Esophagus muscularis mucosa (tissue), 4 donors: ENCODE measurements around the gene SBNO2. TPM values are rescaled to one million over a fixed set of nuclear protein-coding genes. Genes with fewer than 3 reads are reported as not detected.

Experiments
- DNase-seq: peaks from one replicate; pipeline ENCODE4 v3.0.0-alpha.2; 2017; ENCODE audit errors: extremely low spot score
- H3K27ac ChIP-seq, 4 donors: fragments of 200-600 bp; sonication (generic); replicated peaks in 1 of 4; 1 replicate in 3 of 4; 2 replicates in 1 of 4; pipeline ENCODE4 v1.5.1; 2016 to 2019; ENCODE audit warnings: mild to moderate bottlenecking in 1 of 4
- H3K27me3 ChIP-seq, 4 donors: fragments of 200-600 bp; sonication (generic); one replicate each; pipeline versions ENCODE4 v1.5.1 to v1.6.0; 2016 to 2019
- H3K36me3 ChIP-seq, 4 donors: fragments of 200-600 bp; sonication (generic); one replicate each; pipeline ENCODE4 v1.5.1; 2016 to 2019
- H3K4me1 ChIP-seq, 4 donors: fragments of 200-600 bp; sonication (generic); one replicate each; pipeline ENCODE4 v1.5.1; 2016 to 2019
- H3K4me3 ChIP-seq, 4 donors: fragments of 200-600 bp; sonication (generic); 1 replicate in 2 of 4; 2 replicates in 2 of 4; pipeline ENCODE4 v1.5.1; 2016 to 2019; ENCODE audit warnings: mild to moderate bottlenecking in 4 of 4, moderate library complexity in 1 of 4
- H3K9me3 ChIP-seq, 4 donors: fragments of 200-600 bp; sonication (generic); 1 replicate in 3 of 4; 2 replicates in 1 of 4; pipeline ENCODE4 v1.5.1; 2016 to 2019
- EP300 ChIP-seq: sonication (generic); formaldehyde crosslinking; IDR thresholded peaks from one replicate; pipeline ENCODE4 v1.6.1; 2017; ENCODE audit warnings: antibody characterized with exemption
- POLR2A ChIP-seq: fragments of 450-650 bp; IDR thresholded peaks from one replicate; pipeline ENCODE4 v1.6.1; 2017; ENCODE audit warnings: antibody characterized with exemption, moderate library complexity, mild to moderate bottlenecking, low read depth
- POLR2AphosphoS5 ChIP-seq, 2 donors: sonication (generic); formaldehyde crosslinking; IDR thresholded peaks; one replicate each; pipeline ENCODE4 v1.6.1; 2017; ENCODE audit warnings: antibody characterized with exemption in 2 of 2
- WGBS: methylation state at CpG from one replicate; pipeline ENCODE4 v1.1.5; 2018; 5-methylcytosine and 5-hydroxymethylcytosine counted together
- intact Hi-C: fragments of 100-400 bp; cut with DNase I; formaldehyde crosslinking; loops from one replicate; pipeline ENCODE4 v1.15.1; 2023
- total RNA-seq, 4 donors: library from RNA; depleted of rRNA; stranded (reverse); fragments of >200 nt; gene quantifications; one replicate each; pipeline versions ENCODE4 v1.1.0 to v1.2.1, GENCODE V29; 2016
- TF ChIP-seq, protein P1 (sequence below), 3 experiments: fragments of 200-600 bp in 2 of 3; fragments of 450-650 bp in 1 of 3; sonication (generic) in 2 of 3; IDR thresholded peaks; one replicate each; pipeline ENCODE4 v1.5.1; 2017 to 2019; ENCODE audit warnings: antibody characterized with exemption in 3 of 3, mild to moderate bottlenecking in 2 of 3, moderate library complexity in 1 of 3

The SBNO2 gene
- total RNA-seq, 4 donors from 2014 or later = 16.2 to 141 (median 30.5) TPM

DNA sequence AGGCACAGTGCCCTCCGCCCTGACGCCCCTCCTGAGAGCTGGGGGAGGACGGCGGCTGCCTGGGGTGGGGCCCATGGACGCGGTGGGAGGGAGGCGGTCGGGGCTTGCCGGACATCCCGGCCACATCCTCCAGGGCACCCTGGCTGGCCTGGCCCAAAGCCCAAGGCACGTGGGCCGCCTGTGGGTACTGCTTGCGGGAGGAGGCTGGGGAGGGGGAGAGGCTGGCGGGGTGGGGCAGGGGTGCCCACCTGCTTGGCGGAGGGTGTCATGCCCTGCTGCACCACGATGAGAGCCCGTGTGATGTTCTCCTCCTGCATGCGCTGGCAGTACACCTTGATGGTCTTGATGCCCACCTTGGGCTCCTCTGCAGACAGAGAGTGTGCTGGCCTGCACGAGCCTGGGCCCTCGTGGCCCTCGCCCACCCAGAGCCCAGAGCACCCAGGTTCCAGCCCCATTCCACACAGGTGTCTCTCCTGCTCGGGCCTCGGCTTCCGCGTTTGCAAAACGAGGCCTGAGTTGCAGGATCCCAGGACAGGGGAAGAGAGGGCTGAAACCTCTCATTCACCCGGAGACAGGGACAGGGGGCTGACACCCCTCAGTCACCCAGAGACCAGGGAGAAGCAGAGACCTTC lies 82.4 kb downstream of the SBNO2 start:
- Histone ChIP-seq H3K27me3 (no peaks in the 10 kb centered on the region), H3K27ac (no peak overlapping the region), H3K9me3 (no peaks in the 10 kb centered on the region), H3K4me1 (peaks cover 17 to 59% (median 49%) of the 10 kb centered on the region in 4 donors), H3K4me3 (no peak overlapping the region), H3K36me3 (peaks cover 13 to 72% (median 63%) of the 10 kb centered on the region in 4 donors)
- 88% methylated on average over 13 of the region's 27 CpGs for WGBS
- no peak for DNase-seq
- intact Hi-C loops = loop anchor here (5.0 kb wide), 1 partner anchor 49 kb away; the partner anchor contains the start of gene ABCA7
- no peak for TF ChIP-seq POLR2AphosphoS5 (IDR thresholded peaks at IDR 0.05)
- TF ChIP-seq EP300 = no peak
- TF ChIP-seq, protein P1, sequence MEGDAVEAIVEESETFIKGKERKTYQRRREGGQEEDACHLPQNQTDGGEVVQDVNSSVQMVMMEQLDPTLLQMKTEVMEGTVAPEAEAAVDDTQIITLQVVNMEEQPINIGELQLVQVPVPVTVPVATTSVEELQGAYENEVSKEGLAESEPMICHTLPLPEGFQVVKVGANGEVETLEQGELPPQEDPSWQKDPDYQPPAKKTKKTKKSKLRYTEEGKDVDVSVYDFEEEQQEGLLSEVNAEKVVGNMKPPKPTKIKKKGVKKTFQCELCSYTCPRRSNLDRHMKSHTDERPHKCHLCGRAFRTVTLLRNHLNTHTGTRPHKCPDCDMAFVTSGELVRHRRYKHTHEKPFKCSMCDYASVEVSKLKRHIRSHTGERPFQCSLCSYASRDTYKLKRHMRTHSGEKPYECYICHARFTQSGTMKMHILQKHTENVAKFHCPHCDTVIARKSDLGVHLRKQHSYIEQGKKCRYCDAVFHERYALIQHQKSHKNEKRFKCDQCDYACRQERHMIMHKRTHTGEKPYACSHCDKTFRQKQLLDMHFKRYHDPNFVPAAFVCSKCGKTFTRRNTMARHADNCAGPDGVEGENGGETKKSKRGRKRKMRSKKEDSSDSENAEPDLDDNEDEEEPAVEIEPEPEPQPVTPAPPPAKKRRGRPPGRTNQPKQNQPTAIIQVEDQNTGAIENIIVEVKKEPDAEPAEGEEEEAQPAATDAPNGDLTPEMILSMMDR (IDR thresholded peaks at IDR 0.05) = no peak
- TF ChIP-seq POLR2A = no peak

DNA sequence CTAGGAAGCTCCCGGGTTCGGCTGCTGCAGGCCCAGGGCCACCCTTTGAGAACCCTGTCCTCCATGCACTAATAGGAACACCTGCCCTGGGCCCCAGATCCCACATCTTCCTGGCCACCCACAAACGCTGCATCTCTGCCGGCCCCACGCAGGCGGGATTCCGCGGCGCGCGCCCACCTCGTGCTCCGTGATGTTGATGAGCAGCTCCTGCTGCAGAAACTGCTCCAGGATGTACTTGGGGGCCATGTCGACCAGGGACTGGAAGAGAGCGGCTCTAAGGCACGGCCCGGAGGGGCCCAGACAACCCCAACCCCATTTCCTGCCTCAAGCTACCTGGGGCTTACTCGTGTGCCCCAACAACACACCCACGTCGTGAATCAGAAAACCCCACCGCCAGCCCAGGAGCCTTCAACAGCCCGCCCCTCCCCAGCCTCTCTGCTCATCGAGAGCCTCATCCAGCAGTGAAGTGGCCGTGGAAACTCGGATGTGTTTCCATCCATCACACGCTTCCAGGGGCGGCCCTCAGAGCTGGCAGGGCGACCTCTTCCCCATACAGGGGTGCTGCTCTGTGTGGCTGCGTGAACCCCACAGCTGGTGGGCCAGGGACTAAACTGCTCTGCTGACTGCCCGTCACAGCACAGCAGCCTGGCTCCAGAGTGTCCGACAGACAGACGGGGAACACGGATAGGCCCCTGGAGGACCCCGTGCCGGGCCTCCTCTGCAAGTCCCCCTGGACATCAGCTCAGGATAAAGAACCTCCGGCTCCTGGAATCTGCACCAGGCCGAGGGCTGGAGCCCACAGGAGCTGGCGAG lies 83.1 kb downstream of the SBNO2 start:
- DNase-seq = no peak
- peaks cover 13 to 80% (median 71%) of the 10 kb centered on the region in 4 donors for H3K36me3 ChIP-seq
- H3K9me3 ChIP-seq = no peaks in the 10 kb centered on the region
- H3K27ac ChIP-seq = no peak overlapping the region
- H3K4me1 ChIP-seq = peaks cover 17 to 57% (median 48%) of the 10 kb centered on the region in 4 donors
- H3K4me3 ChIP-seq = no peak overlapping the region
- H3K27me3 ChIP-seq = no peaks in the 10 kb centered on the region
- WGBS = 87% methylated on average over 35 of the region's 38 CpGs
- intact Hi-C loops = loop anchor here (5.0 kb wide), 1 partner anchor 49 kb away; the partner anchor contains the start of gene ABCA7
- TF ChIP-seq EP300 = no peak
- TF ChIP-seq, protein P1 (IDR thresholded peaks at IDR 0.05) = no peak
- no peak for TF ChIP-seq POLR2A
- TF ChIP-seq POLR2AphosphoS5 (IDR thresholded peaks at IDR 0.05) = no peak

DNA sequence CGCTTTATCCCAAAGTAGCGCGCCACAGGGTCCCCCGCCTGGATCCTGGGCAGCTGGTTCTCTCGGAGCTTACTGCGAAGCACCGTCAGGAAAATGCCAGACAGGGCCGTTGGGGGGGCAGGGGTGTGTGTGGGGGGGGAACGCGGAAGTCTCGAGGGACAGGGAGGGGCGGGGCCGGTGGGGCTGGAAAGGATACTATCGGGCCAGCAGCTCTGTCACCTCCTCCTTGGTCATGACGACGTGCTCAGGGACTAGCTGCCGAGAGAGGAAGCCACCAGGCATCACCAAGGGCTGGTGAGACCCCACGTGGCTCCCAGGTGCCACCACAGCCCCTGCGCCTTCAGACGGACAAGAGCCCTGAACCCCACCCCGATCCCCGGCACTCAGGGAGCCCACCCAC lies 84.2 kb downstream of the SBNO2 start:
- H3K27ac ChIP-seq = no peak overlapping the region

DNA sequence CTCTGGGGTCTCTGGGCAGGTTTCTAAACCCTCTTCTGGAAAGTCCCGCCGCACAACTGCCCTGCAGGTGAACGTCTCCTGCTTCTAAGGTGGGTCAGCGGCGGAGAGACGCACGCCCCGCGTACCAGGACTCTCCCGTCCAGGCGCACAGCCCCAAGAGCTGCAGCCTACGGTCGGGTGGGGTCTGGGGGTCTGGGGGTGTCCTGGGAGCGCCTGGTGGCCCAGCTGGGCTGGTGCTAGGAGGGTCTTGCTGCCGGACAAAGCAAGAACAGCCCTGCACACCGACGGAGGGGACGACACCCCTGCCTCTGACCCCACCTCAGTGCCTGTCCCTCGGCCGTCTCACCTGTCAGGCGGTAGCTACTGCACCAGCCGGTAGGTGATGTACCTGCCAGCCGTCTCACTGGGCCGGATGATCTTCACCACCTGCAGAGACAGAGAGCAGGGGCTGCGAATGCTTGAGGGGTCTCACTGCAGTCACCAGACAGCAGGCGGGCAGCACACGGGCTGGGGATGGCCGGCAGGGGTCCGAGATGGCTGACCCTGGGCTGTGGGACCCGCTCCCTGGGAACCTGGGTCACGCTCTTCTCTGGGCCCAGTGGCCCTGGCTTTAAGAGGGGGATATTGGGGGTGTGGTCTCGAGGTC lies 84.8 kb downstream of the SBNO2 start:
- Histone ChIP-seq H3K36me3 (peaks cover 13 to 83% (median 72%) of the 10 kb centered on the region in 4 donors), H3K27me3 (peaks cover 0 to 3% (median 0%) of the 10 kb centered on the region in 4 donors), H3K4me3 (no peak overlapping the region), H3K9me3 (no peaks in the 10 kb centered on the region), H3K27ac (peak overlapping the region in 2 of 4 donors; percentile 66 to 75), H3K4me1 (peaks cover 9 to 45% (median 38%) of the 10 kb centered on the region in 4 donors)
- intact Hi-C loops = no loop called here
- WGBS = 90% methylated on average over 17 of the region's 32 CpGs
- DNase-seq = no peak
- TF ChIP-seq POLR2AphosphoS5 (IDR thresholded peaks at IDR 0.05) (no peak), EP300 (no peak), POLR2A (no peak)
- TF ChIP-seq, protein P1 (IDR thresholded peaks at IDR 0.05) = no peak

More for the DNA sequence above, 84.2 kb downstream of the SBNO2 start:
- TF ChIP-seq EP300 = no peak
- no peak for TF ChIP-seq POLR2A
- TF ChIP-seq POLR2AphosphoS5 (IDR thresholded peaks at IDR 0.05) = no peak
- TF ChIP-seq, protein P1 (IDR thresholded peaks at IDR 0.05) = no peak
- H3K36me3 ChIP-seq = peaks cover 13 to 83% (median 72%) of the 10 kb centered on the region in 4 donors
- H3K9me3 ChIP-seq = no peaks in the 10 kb centered on the region
- H3K27me3 ChIP-seq = no peaks in the 10 kb centered on the region
- no peak overlapping the region for H3K4me3 ChIP-seq
- intact Hi-C loops = loop anchor here (5.0 kb wide), 1 partner anchor 48 kb away; the partner anchor contains the start of gene ABCA7
- DNase-seq = no peak
- peaks cover 12 to 51% (median 42%) of the 10 kb centered on the region in 4 donors for H3K4me1 ChIP-seq
- WGBS = 72% methylated on average over 19 of the region's 22 CpGs
